ENCODE data around the gene HTR1D.
"Not testable (repeated sequence)": the region's sequence is repeated elsewhere in the genome, so short reads cannot be mapped to it uniquely, and the experiment has no call there.

HTR1D gene

GRCh38 chr1:23244256-23244761 lies 27.0 kb upstream of the HTR1D start:
- TF ChIP-seq FOXP2 (optimal IDR thresholded peaks at IDR 0.05; ENCODE audit: control extremely low read depth, extremely low read length, insufficient read depth) (no peak), POLR2AphosphoS5 (IDR thresholded peaks at IDR 0.05; ENCODE audit: borderline replicate concordance, low read depth, low read length) (no peak), EZH2 (IDR thresholded peaks at IDR 0.05) (no peak)
- DNase-seq (ENCODE audit: low read depth, low spot score): no peak
- no peak overlapping the region for H3K9ac ChIP-seq (ENCODE audit: insufficient read length)
- no peak overlapping the region for H3K27ac ChIP-seq
- no peak overlapping the region for H3K4me3 ChIP-seq
- no peaks in the 10 kb centered on the region for H3K36me3 ChIP-seq (ENCODE audit: insufficient read depth, low read length)
- no peaks in the 10 kb centered on the region for H3K9me3 ChIP-seq (ENCODE audit: low read depth, low read length)

- Histone ChIP-seq H3K9ac (ENCODE audit: insufficient read length) (no peak overlapping the region), H3K9me3 (ENCODE audit: low read depth, low read length) (no peaks in the 10 kb centered on the region), H3K4me3 (no peak overlapping the region), H3K27ac (no peak overlapping the region), H3K36me3 (ENCODE audit: insufficient read depth, low read length) (no peaks in the 10 kb centered on the region)
- no peak for DNase-seq (ENCODE audit: low read depth, low spot score)
- TF ChIP-seq POLR2AphosphoS5 (IDR thresholded peaks at IDR 0.05; ENCODE audit: borderline replicate concordance, low read depth, low read length): no peak
- TF ChIP-seq EZH2 (IDR thresholded peaks at IDR 0.05): no peak
- TF ChIP-seq FOXP2 (optimal IDR thresholded peaks at IDR 0.05; ENCODE audit: control extremely low read depth, extremely low read length, insufficient read depth): no peak
These were observed 25.1 kb upstream of the HTR1D start for GRCh38 chr1:23242414-23242813.

- no peak overlapping the region for H3K4me3 ChIP-seq
- DNase-seq (ENCODE audit: low read depth, low spot score): no peak
- H3K27ac ChIP-seq: no peak overlapping the region
- TF ChIP-seq EZH2 (IDR thresholded peaks at IDR 0.05) (no peak), FOXP2 (optimal IDR thresholded peaks at IDR 0.05; ENCODE audit: control extremely low read depth, extremely low read length, insufficient read depth) (no peak), POLR2AphosphoS5 (IDR thresholded peaks at IDR 0.05; ENCODE audit: borderline replicate concordance, low read depth, low read length) (no peak)
- H3K9me3 ChIP-seq (ENCODE audit: low read depth, low read length): no peaks in the 10 kb centered on the region
- no peak overlapping the region for H3K9ac ChIP-seq (ENCODE audit: insufficient read length)
- H3K36me3 ChIP-seq (ENCODE audit: insufficient read depth, low read length): no peaks in the 10 kb centered on the region
These were observed 22.5 kb upstream of the HTR1D start for GRCh38 chr1:23239638-23240295.

GRCh38 chr1:23238565-23238964 lies 21.3 kb upstream of the HTR1D start:
- H3K9ac ChIP-seq (ENCODE audit: insufficient read length): no peak overlapping the region
- no peak overlapping the region for H3K27ac ChIP-seq
- no peak for DNase-seq (ENCODE audit: low read depth, low spot score)
- no peak for TF ChIP-seq FOXP2 (optimal IDR thresholded peaks at IDR 0.05; ENCODE audit: control extremely low read depth, extremely low read length, insufficient read depth)
- no peak for TF ChIP-seq POLR2AphosphoS5 (IDR thresholded peaks at IDR 0.05; ENCODE audit: borderline replicate concordance, low read depth, low read length)
- no peaks in the 10 kb centered on the region for H3K9me3 ChIP-seq (ENCODE audit: low read depth, low read length)
- no peak overlapping the region for H3K4me3 ChIP-seq
- no peaks in the 10 kb centered on the region for H3K36me3 ChIP-seq (ENCODE audit: insufficient read depth, low read length)

- TF ChIP-seq FOXP2 (optimal IDR thresholded peaks at IDR 0.05; ENCODE audit: control extremely low read depth, extremely low read length, insufficient read depth): no peak
- TF ChIP-seq POLR2AphosphoS5 (IDR thresholded peaks at IDR 0.05; ENCODE audit: borderline replicate concordance, low read depth, low read length): no peak
- no peak for TF ChIP-seq EZH2 (IDR thresholded peaks at IDR 0.05)
- Histone ChIP-seq H3K9ac (ENCODE audit: insufficient read length) (no peak overlapping the region), H3K36me3 (ENCODE audit: insufficient read depth, low read length) (no peaks in the 10 kb centered on the region), H3K4me3 (no peak overlapping the region), H3K27ac (no peak overlapping the region), H3K9me3 (ENCODE audit: low read depth, low read length) (no peaks in the 10 kb centered on the region)
- DNase-seq (ENCODE audit: low read depth, low spot score): no peak
These were observed 20.2 kb upstream of the HTR1D start for GRCh38 chr1:23237508-23237907.

GRCh38 chr1:23227806-23228205 lies 10.5 kb upstream of the HTR1D start:
- no peak for DNase-seq (ENCODE audit: low read depth, low spot score)
- no peak overlapping the region for H3K4me3 ChIP-seq
- H3K9me3 ChIP-seq (ENCODE audit: low read depth, low read length): no peaks in the 10 kb centered on the region
- no peak overlapping the region for H3K9ac ChIP-seq (ENCODE audit: insufficient read length)
- TF ChIP-seq POLR2AphosphoS5 (IDR thresholded peaks at IDR 0.05; ENCODE audit: borderline replicate concordance, low read depth, low read length) (no peak), EZH2 (IDR thresholded peaks at IDR 0.05) (no peak), FOXP2 (optimal IDR thresholded peaks at IDR 0.05; ENCODE audit: control extremely low read depth, extremely low read length, insufficient read depth) (no peak)
- H3K36me3 ChIP-seq (ENCODE audit: insufficient read depth, low read length): no peaks in the 10 kb centered on the region
- H3K27ac ChIP-seq: no peak overlapping the region

- Histone ChIP-seq H3K27ac (no peak overlapping the region), H3K9me3 (ENCODE audit: low read depth, low read length) (no peaks in the 10 kb centered on the region), H3K36me3 (ENCODE audit: insufficient read depth, low read length) (no peaks in the 10 kb centered on the region), H3K4me3 (no peak overlapping the region), H3K9ac (ENCODE audit: insufficient read length) (no peak overlapping the region)
- TF ChIP-seq EZH2 (IDR thresholded peaks at IDR 0.05) (no peak), POLR2AphosphoS5 (IDR thresholded peaks at IDR 0.05; ENCODE audit: borderline replicate concordance, low read depth, low read length) (no peak), FOXP2 (optimal IDR thresholded peaks at IDR 0.05; ENCODE audit: control extremely low read depth, extremely low read length, insufficient read depth) (no peak)
- no peak for DNase-seq (ENCODE audit: low read depth, low spot score)
These were observed 7.7 kb upstream of the HTR1D start for GRCh38 chr1:23224739-23225648.

GRCh38 chr1:23223963-23224362 lies 6.7 kb upstream of the HTR1D start:
- H3K36me3 ChIP-seq (ENCODE audit: insufficient read depth, low read length); H3K9me3 ChIP-seq (ENCODE audit: low read depth, low read length); H3K9ac ChIP-seq (ENCODE audit: insufficient read length); H3K27ac ChIP-seq; DNase-seq (ENCODE audit: low read depth, low spot score); H3K4me3 ChIP-seq: not testable (repeated sequence)

- H3K9me3 ChIP-seq (ENCODE audit: low read depth, low read length); H3K4me3 ChIP-seq; H3K9ac ChIP-seq (ENCODE audit: insufficient read length); DNase-seq (ENCODE audit: low read depth, low spot score); H3K36me3 ChIP-seq (ENCODE audit: insufficient read depth, low read length); H3K27ac ChIP-seq: not testable (repeated sequence)
These were observed 6.2 kb upstream of the HTR1D start for GRCh38 chr1:23223490-23223951.
